Mesenchymal stem cell (in vitro differentiated cells and primary cell): ENCODE data around the gene UGT1A10.
A peak's percentile ranks its signal among the peaks of the same experiment; 100 is the strongest.

Source experiments
- DNase-seq: peaks from one replicate; pipeline ENCODE4 v3.0.0-alpha.2; 2013
- H2AFZ ChIP-seq: one replicate; pipeline ENCODE4 v1.6.1; 2013; ENCODE audit warnings: low read depth, mild to moderate bottlenecking, control low read depth, inconsistent platforms, low read length, moderate library complexity
- H2AK5ac ChIP-seq: 2 replicates; pipeline ENCODE4 v1.6.1; 2013; ENCODE audit warnings: low read length, moderate library complexity, mild to moderate bottlenecking, inconsistent platforms; ENCODE audit not compliant: severe bottlenecking
- H2BK120ac ChIP-seq: one replicate; pipeline ENCODE4 v1.6.1; 2013; ENCODE audit warnings: low read depth, mild to moderate bottlenecking, inconsistent platforms, low read length, moderate library complexity
- H2BK12ac ChIP-seq, 2 experiments: one replicate each; pipeline ENCODE4 v1.6.1; 2013; ENCODE audit warnings: inconsistent platforms in 2 of 2, low read length in 2 of 2, mild to moderate bottlenecking in 2 of 2, moderate library complexity in 2 of 2, control low read depth in 1 of 2
- H2BK15ac ChIP-seq: one replicate; pipeline ENCODE4 v1.6.1; 2013; ENCODE audit warnings: mild to moderate bottlenecking, low read depth, inconsistent platforms; ENCODE audit not compliant: poor library complexity, severe bottlenecking
- H2BK5ac ChIP-seq: 2 replicates; pipeline ENCODE4 v1.6.1; 2013; ENCODE audit warnings: low read depth, mild to moderate bottlenecking, low read length, control low read depth, inconsistent platforms; ENCODE audit not compliant: poor library complexity, severe bottlenecking
- H3K14ac ChIP-seq, 2 experiments: one replicate each; pipeline ENCODE4 v1.6.1; 2013; ENCODE audit warnings: inconsistent platforms in 2 of 2, low read length in 2 of 2, control low read depth in 1 of 2, mild to moderate bottlenecking in 1 of 2, moderate library complexity in 1 of 2
- H3K18ac ChIP-seq, 2 experiments: one replicate each; pipeline ENCODE4 v1.6.1; 2013; ENCODE audit warnings: inconsistent platforms in 2 of 2, low read length in 2 of 2, control low read depth in 1 of 2, low read depth in 1 of 2, mild to moderate bottlenecking in 1 of 2
- H3K23ac ChIP-seq, 2 experiments: one replicate each; pipeline ENCODE4 v1.6.1; 2013; ENCODE audit warnings: inconsistent platforms in 2 of 2, low read length in 2 of 2, mild to moderate bottlenecking in 2 of 2, moderate library complexity in 2 of 2, control low read depth in 1 of 2
- H3K27ac ChIP-seq: 2 replicates; pipeline ENCODE4 v1.5.1; 2013; ENCODE audit warnings: mild to moderate bottlenecking, moderate library complexity, low read length, control low read depth, inconsistent platforms; ENCODE audit not compliant: poor library complexity, severe bottlenecking
- H3K27me3 ChIP-seq, 2 experiments: 2 replicates each; pipeline versions ENCODE4 v1.6.1 to v1.7.0; 2013; ENCODE audit warnings: low read length in 2 of 2, mild to moderate bottlenecking in 2 of 2, moderate library complexity in 2 of 2, control low read depth in 1 of 2, inconsistent platforms in 1 of 2; ENCODE audit not compliant: control insufficient read depth in 1 of 2, insufficient read depth in 1 of 2
- H3K36me3 ChIP-seq, 2 experiments: 2 replicates each; pipeline versions ENCODE4 v1.6.1 to v1.7.0; 2013; ENCODE audit warnings: low read length in 2 of 2, control low read depth in 1 of 2, inconsistent platforms in 1 of 2, low read depth in 1 of 2, mild to moderate bottlenecking in 1 of 2; ENCODE audit not compliant: insufficient read depth in 2 of 2, control insufficient read depth in 1 of 2
- H3K4ac ChIP-seq, 2 experiments: one replicate each; pipeline ENCODE4 v1.6.1; 2013; ENCODE audit warnings: inconsistent platforms in 2 of 2, low read length in 2 of 2, mild to moderate bottlenecking in 2 of 2, moderate library complexity in 2 of 2, control low read depth in 1 of 2, low read depth in 1 of 2
- H3K4me1 ChIP-seq: 2 replicates; pipeline ENCODE4 v1.6.1; 2013; ENCODE audit warnings: low read depth, low read length, control low read depth; ENCODE audit not compliant: control insufficient read depth, insufficient read depth
- H3K4me2 ChIP-seq: 2 replicates; pipeline ENCODE4 v1.6.1; 2013; ENCODE audit warnings: low read length, mild to moderate bottlenecking, inconsistent platforms; ENCODE audit not compliant: poor library complexity, severe bottlenecking
- H3K4me3 ChIP-seq, 2 experiments: 2 replicates each; pipeline versions ENCODE4 v1.5.1 to v1.7.0; 2013; ENCODE audit warnings: low read length in 2 of 2, mild to moderate bottlenecking in 2 of 2, control low read depth in 1 of 2, low read depth in 1 of 2; ENCODE audit not compliant: insufficient read depth in 1 of 2
- H3K79me1 ChIP-seq: replicated peaks from 2 replicates; pipeline ENCODE4 v1.6.1; 2013; ENCODE audit warnings: mild to moderate bottlenecking, control low read depth, low read length, inconsistent platforms; ENCODE audit not compliant: poor library complexity, severe bottlenecking
- H3K9ac ChIP-seq: 2 replicates; pipeline ENCODE4 v1.7.0; 2013; ENCODE audit warnings: mild to moderate bottlenecking, low read length, moderate library complexity
- H3K9me3 ChIP-seq: 2 replicates; pipeline ENCODE4 v1.7.0; 2013; ENCODE audit warnings: mild to moderate bottlenecking, low read length; ENCODE audit not compliant: control insufficient read depth
- H4K8ac ChIP-seq: one replicate; pipeline ENCODE4 v1.6.1; 2013; ENCODE audit warnings: inconsistent platforms, mild to moderate bottlenecking, low read length, moderate library complexity
- H4K91ac ChIP-seq: one replicate; pipeline ENCODE4 v1.6.1; 2013; ENCODE audit warnings: mild to moderate bottlenecking, low read length, inconsistent platforms
- WGBS: methylation state at CpG from one replicate; pipeline ENCODE4 v1.1.7; 2013; ENCODE audit warnings: mixed read lengths; 5-methylcytosine and 5-hydroxymethylcytosine counted together

UGT1A10 gene

DNA sequence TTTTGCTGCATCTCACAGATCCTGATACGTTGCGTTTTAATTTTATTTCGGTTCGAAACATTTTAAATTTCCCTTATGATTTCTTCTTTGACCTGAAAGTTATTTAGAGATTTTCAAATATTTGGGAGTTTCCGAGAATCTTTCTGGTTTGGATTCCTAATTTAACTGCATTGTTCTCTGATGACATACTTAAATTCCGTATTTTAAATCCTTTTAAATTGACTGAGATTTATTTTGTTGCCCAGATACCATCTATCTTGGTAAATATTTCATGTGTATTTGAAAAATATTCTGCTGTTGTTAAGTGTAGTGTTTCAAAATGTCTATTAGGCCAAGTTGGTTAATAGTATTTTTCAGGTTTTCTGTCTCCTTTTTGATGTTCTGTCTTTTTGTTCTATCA is 179.6 kb downstream of the UGT1A10 start:
- no peak overlapping the region for H3K4me2 ChIP-seq
- H3K14ac ChIP-seq = no peak overlapping the region
- peaks cover 6 to 39% of the 10 kb centered on the region in 2 experiments for H3K27me3 ChIP-seq
- H3K79me1 ChIP-seq = no peaks in the 10 kb centered on the region
- H3K4me1 ChIP-seq = peaks cover 4% of the 10 kb centered on the region
- peaks cover 0 to 3% of the 10 kb centered on the region in 2 experiments for H3K36me3 ChIP-seq
- no peak overlapping the region for H2AK5ac ChIP-seq
- no peaks in the 10 kb centered on the region for H3K9me3 ChIP-seq
- no peak overlapping the region for H3K9ac ChIP-seq
- H3K18ac ChIP-seq = no peak overlapping the region
- no peak overlapping the region for H2BK15ac ChIP-seq
- H3K23ac ChIP-seq = no peak overlapping the region
- H4K91ac ChIP-seq = no peak overlapping the region
- no peak overlapping the region for H3K4ac ChIP-seq
- DNase-seq = no peak
- WGBS = no CpG with 5 or more reads among the region's 6 CpGs
- no peak overlapping the region for H3K4me3 ChIP-seq
- no peak overlapping the region for H2BK120ac ChIP-seq
- no peak overlapping the region for H2BK12ac ChIP-seq
- no peak overlapping the region for H2BK5ac ChIP-seq
- no peak overlapping the region for H2AFZ ChIP-seq
- H4K8ac ChIP-seq = no peak overlapping the region
- H3K27ac ChIP-seq = no peak overlapping the region

- 60% methylated on average over 2 of the region's 2 CpGs for WGBS
Measured at GRCh38 chr2:233816334-233816733, 180.1 kb downstream of the UGT1A10 start.

DNA sequence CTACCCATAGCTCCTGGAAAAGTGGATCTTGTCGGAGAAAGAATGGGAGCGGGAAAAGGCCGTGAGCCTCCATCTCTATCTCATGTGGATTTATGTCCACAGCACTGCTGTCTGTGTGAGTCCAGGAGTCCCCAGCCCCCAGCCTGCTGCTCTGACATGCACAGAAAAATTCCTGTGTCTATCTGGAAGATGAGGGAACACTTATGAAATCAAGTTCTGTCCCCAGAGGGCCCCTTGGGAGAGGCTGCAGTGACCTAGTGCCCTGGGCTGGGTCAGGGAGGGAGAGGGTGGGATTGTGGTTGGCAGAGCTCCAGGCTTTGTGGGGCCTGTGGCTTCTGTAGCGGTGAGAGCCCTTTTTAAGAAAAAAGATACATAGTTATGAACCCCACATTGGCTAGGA is 180.5 kb downstream of the UGT1A10 start:
- no peak overlapping the region for H2AFZ ChIP-seq
- H3K27ac ChIP-seq = no peak overlapping the region
- H3K23ac ChIP-seq = no peak overlapping the region
- no peak for DNase-seq
- no peak overlapping the region for H2BK12ac ChIP-seq
- no peak overlapping the region for H3K4me3 ChIP-seq
- H4K8ac ChIP-seq = no peak overlapping the region
- peaks cover 0 to under 1% of the 10 kb centered on the region in 2 experiments for H3K36me3 ChIP-seq
- peaks cover 4% of the 10 kb centered on the region for H3K4me1 ChIP-seq
- no peak overlapping the region for H3K4me2 ChIP-seq
- H2BK120ac ChIP-seq = no peak overlapping the region
- WGBS = 88% methylated on average over 3 of the region's 4 CpGs
- H3K4ac ChIP-seq = no peak overlapping the region
- H3K27me3 ChIP-seq = peaks cover 12 to 39% of the 10 kb centered on the region in 2 experiments
- H3K14ac ChIP-seq = no peak overlapping the region
- no peak overlapping the region for H4K91ac ChIP-seq
- H3K18ac ChIP-seq = no peak overlapping the region
- no peak overlapping the region for H2BK15ac ChIP-seq
- no peak overlapping the region for H2BK5ac ChIP-seq
- H3K79me1 ChIP-seq = no peaks in the 10 kb centered on the region
- H3K9me3 ChIP-seq = no peaks in the 10 kb centered on the region
- H2AK5ac ChIP-seq = no peak overlapping the region
- no peak overlapping the region for H3K9ac ChIP-seq

More at GRCh38 chr2:233816334-233816733, 180.1 kb downstream of the UGT1A10 start:
- Histone ChIP-seq H2BK5ac (no peak overlapping the region), H2AFZ (no peak overlapping the region), H3K18ac (no peak overlapping the region), H3K9me3 (no peaks in the 10 kb centered on the region), H3K9ac (no peak overlapping the region), H2BK15ac (no peak overlapping the region), H3K4ac (no peak overlapping the region), H3K23ac (no peak overlapping the region), H4K8ac (no peak overlapping the region), H3K4me2 (no peak overlapping the region), H3K14ac (no peak overlapping the region), H3K4me3 (no peak overlapping the region), H2BK120ac (no peak overlapping the region), H3K79me1 (no peaks in the 10 kb centered on the region), H3K27ac (no peak overlapping the region), H2BK12ac (no peak overlapping the region), H2AK5ac (no peak overlapping the region), H3K4me1 (peaks cover 4% of the 10 kb centered on the region), H4K91ac (no peak overlapping the region), H3K27me3 (peaks cover 9 to 39% of the 10 kb centered on the region in 2 experiments), H3K36me3 (peaks cover 0 to 3% of the 10 kb centered on the region in 2 experiments)
- no peak for DNase-seq

DNA sequence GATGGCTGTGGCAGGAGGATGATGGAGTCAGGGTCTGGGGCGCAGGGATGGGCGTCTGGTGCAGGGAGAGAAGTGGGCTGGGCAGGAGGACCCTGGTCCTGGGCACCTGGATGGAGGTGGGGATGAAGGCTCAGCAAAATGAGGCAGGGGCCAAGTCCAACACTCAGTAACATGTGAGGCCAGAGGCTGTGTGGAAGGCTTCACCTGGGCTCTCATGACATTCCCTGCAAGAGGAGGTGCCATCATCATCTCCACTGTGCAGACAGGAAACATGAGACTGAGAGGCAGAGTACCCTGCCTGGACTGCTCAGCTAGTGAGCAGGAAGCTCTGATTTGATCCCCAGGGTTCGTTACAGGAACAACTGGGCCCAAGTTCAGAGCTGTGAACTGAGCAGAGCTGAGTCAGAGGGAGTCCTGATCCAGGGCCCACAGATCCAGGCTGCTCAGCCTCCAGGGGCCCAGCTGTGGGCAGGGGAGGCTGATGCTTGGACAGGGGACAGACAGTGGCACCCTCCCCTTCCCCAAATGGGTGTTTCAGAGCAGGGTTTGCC is 181.2 kb downstream of the UGT1A10 start:
- Histone ChIP-seq H2BK12ac (no peak overlapping the region), H3K9ac (no peak overlapping the region), H3K79me1 (no peaks in the 10 kb centered on the region), H2BK120ac (no peak overlapping the region), H4K91ac (no peak overlapping the region), H3K36me3 (no peaks in the 10 kb centered on the region), H2BK5ac (no peak overlapping the region), H2BK15ac (no peak overlapping the region), H3K9me3 (no peaks in the 10 kb centered on the region), H3K4me2 (no peak overlapping the region), H2AK5ac (no peak overlapping the region), H3K4ac (no peak overlapping the region), H4K8ac (no peak overlapping the region), H3K23ac (no peak overlapping the region), H3K27me3 (peaks cover 15 to 41% of the 10 kb centered on the region in 2 experiments), H3K14ac (no peak overlapping the region), H3K4me3 (peak overlapping the region in 1 of 2 experiments; percentile 23), H2AFZ (no peak overlapping the region), H3K4me1 (peaks cover 4% of the 10 kb centered on the region), H3K18ac (no peak overlapping the region), H3K27ac (no peak overlapping the region)
- no peak for DNase-seq
- WGBS = 74% methylated on average over 3 of the region's 3 CpGs
